Pancreas (tissue), 10 donors: ENCODE results near the gene RPS6KA5. TPM values are rescaled to one million over a fixed set of nuclear protein-coding genes. Genes with fewer than 3 reads are reported as not detected.

ENCODE experiments used
- ATAC-seq, 4 donors: fragments of 200-7000 bp; cut with Tn5 transposase; one replicate each; pipeline versions ENCODE4 v1.8.0 to v1.9.1; 2020; ENCODE audit warnings: mild to moderate bottlenecking in 4 of 4, moderate library complexity in 4 of 4
- DNase-seq, 6 donors: peaks; one replicate each; pipeline ENCODE4 v3.0.0-alpha.2; 2020
- FAIRE-seq: peaks from 2 replicates; lab custom pipeline; 2012; peaks lifted over from hg19 to GRCh38; lab: Jason Lieb, UNC
- H3K27ac ChIP-seq, 4 donors: fragments of 200-600 bp; sonication (generic); 1 replicate in 3 of 4; 2 replicates in 1 of 4; pipeline versions ENCODE4 v1.5.0 to v1.8.0; 2020
- H3K27me3 ChIP-seq, 4 donors: fragments of 200-600 bp; one replicate each; pipeline ENCODE4 v1.8.0; 2021
- H3K36me3 ChIP-seq, 3 donors: fragments of 200-600 bp; sonication (generic) in 1 of 3; one replicate each; pipeline versions ENCODE4 v1.5.0 to v1.8.0; 2020 to 2021
- H3K4me1 ChIP-seq, 3 donors: fragments of 200-600 bp; one replicate each; pipeline ENCODE4 v1.8.0; 2021
- H3K4me3 ChIP-seq, 4 donors: fragments of 200-600 bp; sonication (generic) in 2 of 4; one replicate each; pipeline versions ENCODE4 v1.5.0 to v1.8.0; 2020 to 2021
- H3K9me3 ChIP-seq, 4 donors: fragments of 200-600 bp; one replicate each; pipeline ENCODE4 v1.8.0; 2021
- WGBS, 2 donors: extraction: QIAGEN DNeasy Blood & Tissue Kit; methylation state at CpG; one replicate each; pipeline ENCODE4 v1.1.7; 2013; 5-methylcytosine and 5-hydroxymethylcytosine counted together
- intact Hi-C, 3 donors: fragments of 100-400 bp; cut with DNase I; formaldehyde crosslinking; loops; one replicate each; pipeline versions ENCODE4 v1.11.1 to v1.14.2; 2022
- polyA plus RNA-seq, 2 donors: library from polyadenylated mRNA; stranded (reverse); fragments of 200-250 nt; gene quantifications; one replicate each; pipeline ENCODE4 v1.2.3, GENCODE V29; 2013
- total RNA-seq, 6 donors: library from RNA; stranded (reverse); fragmentation: NEBNext Ultra II Directional in 4 of 6; extraction: Animal tissue kit (Norgen Biotek cat#: 25700) in 4 of 6; gene quantifications; one replicate each; pipeline versions ENCODE4 v1.2.1 to v1.2.4, GENCODE V29; 2021 to 2023
- TF ChIP-seq, protein P1 (sequence below), 4 donors: fragments of 200-600 bp; sonication (generic) in 3 of 4; IDR thresholded peaks; one replicate each; pipeline versions ENCODE4 v1.5.0 to v1.8.0; 2021; ENCODE audit warnings: antibody characterized with exemption in 4 of 4
- donor health status: healthy with polysubstance abuse.
- donor health status: DM: no; HTN: no; CAD: no; lungs with moderate emphysema.
- donor health status: DM: no; HTN: no; CAD: no.
- donor health status: control.
- donor health status: control.
- donor health status: Bipolar disorder and iron deficiency.
- donor health status: DM: yes; HTN: yes; CAD: no.
- donor health status: DM: no; HTN: no; CAD: no.
- donor health status: DM: no; HTN: no; CAD: no.
- donor health status: DM: yes; HTN: yes; CAD: no.

The RPS6KA5 gene
- total and polyA plus RNA-seq, 8 donors, result 0.95 to 3.5 (median 2.8) TPM

DNA sequence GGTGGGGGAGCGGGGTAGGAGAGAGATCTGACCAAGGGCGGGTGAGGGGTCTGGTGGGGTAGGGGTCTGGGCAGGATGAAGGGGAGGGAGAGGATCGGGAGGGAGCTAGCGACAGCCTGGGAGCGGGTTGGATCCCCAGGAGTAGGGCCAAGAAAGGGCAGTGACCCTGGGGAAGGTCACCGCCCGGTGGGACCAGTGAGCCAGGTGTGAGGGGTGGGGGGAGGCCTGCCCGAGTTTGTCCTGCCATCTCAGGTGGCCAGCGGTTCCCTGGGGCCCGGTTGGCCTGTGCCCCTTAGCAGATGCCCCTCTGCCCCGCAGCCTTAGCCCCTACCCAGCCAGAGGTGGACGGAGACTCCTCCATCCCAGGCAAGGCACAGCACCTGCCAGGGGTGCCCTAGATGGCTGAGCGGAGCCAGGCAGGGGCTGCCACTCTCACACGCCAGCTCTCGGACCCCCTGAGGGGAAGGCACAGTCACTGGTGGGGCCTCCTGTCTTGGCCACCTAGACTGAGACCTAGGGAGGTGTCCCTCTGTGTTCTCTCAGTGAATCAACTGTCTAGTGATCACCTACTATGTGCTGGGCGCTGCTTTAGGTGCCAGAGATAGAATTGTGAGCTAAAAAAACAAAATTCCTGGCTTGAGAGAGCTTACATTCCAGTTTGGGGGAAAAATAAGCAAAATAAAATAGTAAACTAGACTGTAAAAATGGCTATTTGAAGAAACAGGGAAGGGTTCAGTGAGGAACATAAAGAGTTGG is 243.6 kb downstream of the RPS6KA5 start:
- intact Hi-C loops, result no loop called here
- 27 to 34% methylated on average over 15 to 16 of the region's 16 CpGs for WGBS, 2 donors
- TF ChIP-seq, protein P1, sequence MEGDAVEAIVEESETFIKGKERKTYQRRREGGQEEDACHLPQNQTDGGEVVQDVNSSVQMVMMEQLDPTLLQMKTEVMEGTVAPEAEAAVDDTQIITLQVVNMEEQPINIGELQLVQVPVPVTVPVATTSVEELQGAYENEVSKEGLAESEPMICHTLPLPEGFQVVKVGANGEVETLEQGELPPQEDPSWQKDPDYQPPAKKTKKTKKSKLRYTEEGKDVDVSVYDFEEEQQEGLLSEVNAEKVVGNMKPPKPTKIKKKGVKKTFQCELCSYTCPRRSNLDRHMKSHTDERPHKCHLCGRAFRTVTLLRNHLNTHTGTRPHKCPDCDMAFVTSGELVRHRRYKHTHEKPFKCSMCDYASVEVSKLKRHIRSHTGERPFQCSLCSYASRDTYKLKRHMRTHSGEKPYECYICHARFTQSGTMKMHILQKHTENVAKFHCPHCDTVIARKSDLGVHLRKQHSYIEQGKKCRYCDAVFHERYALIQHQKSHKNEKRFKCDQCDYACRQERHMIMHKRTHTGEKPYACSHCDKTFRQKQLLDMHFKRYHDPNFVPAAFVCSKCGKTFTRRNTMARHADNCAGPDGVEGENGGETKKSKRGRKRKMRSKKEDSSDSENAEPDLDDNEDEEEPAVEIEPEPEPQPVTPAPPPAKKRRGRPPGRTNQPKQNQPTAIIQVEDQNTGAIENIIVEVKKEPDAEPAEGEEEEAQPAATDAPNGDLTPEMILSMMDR (IDR thresholded peaks at IDR 0.05), result no peak
- H3K27me3 ChIP-seq, result no peaks in the 10 kb centered on the region
- FAIRE-seq (no peak), ATAC-seq (peak in 3 of 4 donors; percentile 6 to 9 (median 6)), DNase-seq (peak in 3 of 6 donors; percentile 11 to 80 (median 25))
- H3K9me3 ChIP-seq, result no peaks in the 10 kb centered on the region
- H3K4me1 ChIP-seq, result peaks cover 0 to 10% (median 0%) of the 10 kb centered on the region in 3 donors
- no peak overlapping the region for H3K27ac ChIP-seq
- H3K36me3 ChIP-seq, result no peaks in the 10 kb centered on the region
- no peak overlapping the region for H3K4me3 ChIP-seq

DNA sequence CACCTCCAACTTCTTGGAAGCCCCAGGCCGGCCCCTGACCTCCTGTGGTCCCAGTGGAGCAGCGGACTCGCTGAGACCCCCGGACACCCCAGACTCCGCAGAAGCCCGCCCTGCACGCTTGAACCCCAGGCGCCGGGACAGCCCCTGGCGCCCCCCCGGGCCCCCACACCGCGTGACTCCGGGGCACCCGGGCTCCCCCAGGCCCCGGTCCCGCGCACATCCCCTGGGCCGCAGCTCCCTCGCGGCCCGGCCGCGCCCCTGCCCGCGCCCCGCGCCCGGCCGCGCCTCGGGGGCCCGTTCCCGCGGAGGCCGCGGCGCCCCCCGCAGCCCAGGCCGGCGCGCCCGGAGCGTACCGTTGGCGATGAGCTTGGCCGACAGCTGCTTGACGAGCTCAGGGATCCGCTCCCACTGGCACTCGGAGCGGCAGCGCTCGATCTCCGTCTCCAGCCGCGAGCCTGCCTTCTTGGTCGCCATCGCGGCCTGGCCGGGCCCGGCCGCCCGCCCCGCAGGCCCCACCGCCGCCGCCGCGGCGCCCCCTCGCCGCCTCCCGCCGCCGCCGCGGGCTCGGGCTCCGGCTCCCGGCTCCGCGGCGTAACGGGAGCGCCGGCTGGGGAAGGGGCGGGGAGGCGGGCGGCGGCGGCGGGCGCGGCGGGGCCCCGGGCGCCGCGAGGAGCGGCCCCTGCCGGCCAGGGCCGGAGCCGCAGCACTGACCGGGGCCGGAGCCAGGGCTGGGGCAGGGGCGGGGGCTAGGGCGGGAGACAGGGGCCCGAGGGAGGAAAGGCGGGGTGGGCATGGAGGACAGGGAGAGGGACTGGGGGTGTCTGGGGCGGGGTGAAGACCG is 244.4 kb downstream of the RPS6KA5 start, which contains the start of gene TTC7B:
TSS of gene TTC7B (minus strand) at position 609 of the 841 bp plus-strand sequence. CDS start at position 474, 135 bp downstream.
- peaks cover 0 to 10% (median 0%) of the 10 kb centered on the region in 3 donors for H3K4me1 ChIP-seq
- no peaks in the 10 kb centered on the region for H3K36me3 ChIP-seq
- intact Hi-C loops, result no loop called here
- no peaks in the 10 kb centered on the region for H3K27me3 ChIP-seq
- no peak within 1 kb of the TSS for H3K27ac ChIP-seq
- no peaks in the 10 kb centered on the region for H3K9me3 ChIP-seq
- FAIRE-seq (no peak), DNase-seq (peak in 5 of 6 donors; percentile 29 to 84 (median 57)), ATAC-seq (peak; percentile 82 to 89 (median 86))
- TF ChIP-seq, protein P1 (IDR thresholded peaks at IDR 0.05), result no peak
- H3K4me3 ChIP-seq, result peak within 1 kb of the TSS; percentile 40 to 79 (median 64)
- 0 to 1% methylated on average over 42 to 111 of the region's 111 CpGs for WGBS, 2 donors

DNA sequence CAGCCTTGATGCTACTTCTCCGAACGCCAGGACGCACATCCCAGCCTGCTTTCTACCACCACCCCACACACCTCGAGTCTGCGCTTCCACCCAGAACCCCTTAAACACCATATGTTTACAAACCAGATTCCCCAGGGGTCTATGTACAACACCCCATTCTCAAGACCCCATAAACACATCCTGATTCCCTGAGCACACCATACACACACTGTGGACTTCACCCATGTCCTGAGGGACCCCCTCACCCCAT is 244.9 kb downstream of the RPS6KA5 start:
- FAIRE-seq, result no peak

DNA sequence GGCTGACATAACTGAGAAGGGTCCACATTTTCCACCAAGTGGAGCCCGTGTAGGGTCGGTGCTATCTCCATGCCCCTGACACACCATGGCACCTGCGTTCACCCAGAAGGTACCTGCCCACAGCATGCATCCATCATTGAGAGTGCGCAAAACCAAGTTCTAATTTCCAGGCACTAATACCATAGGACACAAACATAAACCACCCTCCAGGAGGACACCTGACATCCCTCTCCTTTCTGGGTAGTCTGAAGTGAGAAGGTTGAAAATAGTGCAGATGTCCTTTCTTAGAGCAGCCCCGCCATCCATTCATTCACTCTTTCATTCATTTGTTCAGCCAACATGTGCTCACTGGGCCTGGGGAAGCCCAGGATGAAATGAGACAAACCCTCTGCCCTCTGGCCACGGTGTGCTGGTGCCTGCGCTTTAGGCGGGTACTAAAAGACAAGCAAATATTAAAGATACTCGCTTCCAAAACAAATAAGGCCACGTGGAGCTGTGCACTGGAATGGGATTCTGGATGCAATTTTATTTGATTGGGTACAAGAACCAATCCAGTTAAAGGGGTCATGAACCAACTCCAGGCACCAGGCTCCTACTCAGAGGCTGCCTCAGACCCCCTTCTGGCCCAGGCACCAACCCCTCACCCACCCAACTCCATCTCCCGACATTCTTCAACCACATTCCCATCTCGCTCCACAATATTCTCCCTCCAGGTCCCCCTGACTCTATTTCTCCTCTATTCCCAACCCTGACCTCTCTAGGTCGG is 245.5 kb downstream of the RPS6KA5 start:
- H3K4me3 ChIP-seq, result peak overlapping the region; percentile 40 to 79 (median 64)
- FAIRE-seq (no peak), ATAC-seq (peak; percentile 33 to 45 (median 34)), DNase-seq (peak in 1 of 6 donors; percentile 20)
- TF ChIP-seq, protein P1 (IDR thresholded peaks at IDR 0.05), result no peak
- peaks cover 0 to 10% (median 0%) of the 10 kb centered on the region in 3 donors for H3K4me1 ChIP-seq
- no peaks in the 10 kb centered on the region for H3K9me3 ChIP-seq
- H3K36me3 ChIP-seq, result no peaks in the 10 kb centered on the region
- intact Hi-C loops, result no loop called here
- H3K27me3 ChIP-seq, result no peaks in the 10 kb centered on the region
- 40 to 41% methylated on average over 13 of the region's 13 CpGs for WGBS, 2 donors
- no peak overlapping the region for H3K27ac ChIP-seq

More for the DNA sequence above, 244.9 kb downstream of the RPS6KA5 start:
- H3K27ac ChIP-seq, result no peak overlapping the region
- no peaks in the 10 kb centered on the region for H3K27me3 ChIP-seq
- DNase-seq (no peak), ATAC-seq (peak in 2 of 4 donors; percentile 7 to 8)
- H3K4me3 ChIP-seq, result peak overlapping the region; percentile 40 to 79 (median 64)
- TF ChIP-seq, protein P1 (IDR thresholded peaks at IDR 0.05), result no peak
- intact Hi-C loops, result no loop called here
- H3K4me1 ChIP-seq, result peaks cover 0 to 10% (median 0%) of the 10 kb centered on the region in 3 donors
- no peaks in the 10 kb centered on the region for H3K9me3 ChIP-seq
- no peaks in the 10 kb centered on the region for H3K36me3 ChIP-seq
- 14 to 15% methylated on average over 5 of the region's 5 CpGs for WGBS, 2 donors
